ENCODE results near the gene C10orf120. TPM values are rescaled to one million over a fixed set of nuclear protein-coding genes. Genes with fewer than 3 reads are reported as not detected.

Gene C10orf120
- total RNA-seq, 1 donor from 2014 or later, result not detected

GRCh38 chr10:122692744-122693143, 6.9 kb downstream of the C10orf120 start:
- Mint-ChIP-seq H3K4me1 (peaks cover 7% of the 10 kb centered on the region), H3K4me3 (no peak overlapping the region), H3K27me3 (ENCODE audit: low read depth) (peaks cover 19% of the 10 kb centered on the region), H3K36me3 (no peaks in the 10 kb centered on the region), H3K9me3 (no peaks in the 10 kb centered on the region), H3K27ac (no peak overlapping the region)
- no peak for TF ChIP-seq CTCF (IDR thresholded peaks at IDR 0.05; ENCODE audit: unreplicated experiment)
- no peak for DNase-seq (ENCODE audit: low spot score in 2 of 2, unreplicated experiment in 2 of 2)

- no peaks in the 10 kb centered on the region for H3K36me3 Mint-ChIP-seq
- TF ChIP-seq CTCF (IDR thresholded peaks at IDR 0.05; ENCODE audit: unreplicated experiment), result no peak
- H3K4me3 Mint-ChIP-seq, result no peak overlapping the region
- no peaks in the 10 kb centered on the region for H3K4me1 Mint-ChIP-seq
- H3K9me3 Mint-ChIP-seq, result peaks cover 4% of the 10 kb centered on the region
- DNase-seq (ENCODE audit: low spot score in 2 of 2, unreplicated experiment in 2 of 2), result no peak
- H3K27ac Mint-ChIP-seq, result no peak overlapping the region
- peaks cover 36% of the 10 kb centered on the region for H3K27me3 Mint-ChIP-seq (ENCODE audit: low read depth)
Measured at GRCh38 chr10:122689146-122689820, 10.4 kb downstream of the C10orf120 start.

GRCh38 chr10:122688293-122688989, 11.2 kb downstream of the C10orf120 start:
- no peak for TF ChIP-seq CTCF (IDR thresholded peaks at IDR 0.05; ENCODE audit: unreplicated experiment)
- H3K9me3 Mint-ChIP-seq, result peaks cover 4% of the 10 kb centered on the region
- peaks cover 44% of the 10 kb centered on the region for H3K27me3 Mint-ChIP-seq (ENCODE audit: low read depth)
- DNase-seq (ENCODE audit: low spot score in 2 of 2, unreplicated experiment in 2 of 2), result no peak
- H3K27ac Mint-ChIP-seq, result no peak overlapping the region
- H3K4me3 Mint-ChIP-seq, result no peak overlapping the region
- no peaks in the 10 kb centered on the region for H3K4me1 Mint-ChIP-seq
- no peaks in the 10 kb centered on the region for H3K36me3 Mint-ChIP-seq

- Mint-ChIP-seq H3K9me3 (peaks cover 4% of the 10 kb centered on the region), H3K4me3 (no peak overlapping the region), H3K27me3 (ENCODE audit: low read depth) (peaks cover 44% of the 10 kb centered on the region), H3K36me3 (no peaks in the 10 kb centered on the region), H3K4me1 (no peaks in the 10 kb centered on the region), H3K27ac (no peak overlapping the region)
- TF ChIP-seq CTCF (IDR thresholded peaks at IDR 0.05; ENCODE audit: unreplicated experiment), result no peak
- DNase-seq (ENCODE audit: low spot score in 2 of 2, unreplicated experiment in 2 of 2), result no peak
Measured at GRCh38 chr10:122682522-122682921, 17.1 kb downstream of the C10orf120 start.

GRCh38 chr10:122678266-122678665, 21.4 kb downstream of the C10orf120 start:
- H3K36me3 Mint-ChIP-seq, result no peaks in the 10 kb centered on the region
- no peak overlapping the region for H3K27ac Mint-ChIP-seq
- TF ChIP-seq CTCF (IDR thresholded peaks at IDR 0.05; ENCODE audit: unreplicated experiment), result no peak
- peaks cover 38% of the 10 kb centered on the region for H3K27me3 Mint-ChIP-seq (ENCODE audit: low read depth)
- no peak for DNase-seq (ENCODE audit: low spot score in 2 of 2, unreplicated experiment in 2 of 2)
- no peak overlapping the region for H3K4me3 Mint-ChIP-seq
- no peaks in the 10 kb centered on the region for H3K9me3 Mint-ChIP-seq
- H3K4me1 Mint-ChIP-seq, result no peaks in the 10 kb centered on the region

Measured in mesothelial cell of epicardium (in vitro differentiated cells).